Measurements from ENCODE around the gene ARHGAP4.

The ARHGAP4 gene

GRCh38 chrX:153965406-153965805 is 39.3 kb upstream of the ARHGAP4 start:
- no peak for FAIRE-seq

DNA sequence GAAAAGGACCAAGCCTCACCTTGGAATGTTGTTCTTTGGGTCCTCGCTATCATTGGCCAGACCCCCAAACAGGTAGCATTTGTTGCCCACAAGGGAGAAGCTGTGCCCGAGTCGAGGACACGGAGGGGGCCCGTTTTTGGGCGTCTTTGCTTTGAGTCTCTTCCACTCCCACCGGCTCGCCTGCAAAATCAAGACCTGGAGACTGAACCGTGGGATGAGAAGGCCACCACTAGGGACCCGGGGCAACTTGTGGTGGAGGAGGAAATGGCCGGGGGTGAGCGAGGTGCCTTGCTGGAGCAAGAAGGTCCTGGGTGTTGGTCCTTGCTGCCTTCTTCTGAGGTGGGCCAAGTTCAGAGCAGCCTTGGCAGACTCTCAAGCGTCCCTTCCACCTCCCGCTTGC is 38.0 kb upstream of the ARHGAP4 start:
- DNase-seq (ENCODE audit: extremely low spot score, insufficient read length, low read depth) = no peak
- no peak for FAIRE-seq

More at GRCh38 chrX:153965406-153965805, 39.3 kb upstream of the ARHGAP4 start:
- no peak for DNase-seq (ENCODE audit: extremely low spot score, insufficient read length, low read depth)

DNA sequence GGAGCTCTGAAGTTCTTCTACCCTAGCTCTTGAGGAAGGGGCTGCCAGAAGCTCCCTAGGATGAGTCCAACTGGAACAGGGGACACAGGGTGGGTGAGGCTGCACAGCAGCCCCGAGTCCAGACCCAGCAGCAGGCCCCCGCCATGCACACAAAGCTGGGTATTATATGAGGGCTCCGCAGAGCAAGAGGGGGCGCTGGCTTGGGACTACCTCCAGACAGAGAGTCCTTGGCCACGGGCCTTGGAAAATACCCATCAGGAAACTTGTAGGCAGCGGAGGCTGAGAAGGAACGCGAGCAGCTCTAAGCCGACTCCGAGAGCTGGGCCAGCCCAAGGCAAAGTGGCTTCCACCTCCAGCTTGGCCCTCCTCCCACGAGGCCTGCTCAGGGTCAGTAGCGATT is 37.5 kb upstream of the ARHGAP4 start:
- no peak for DNase-seq (ENCODE audit: extremely low spot score, insufficient read length, low read depth)
- no peak for FAIRE-seq

DNA sequence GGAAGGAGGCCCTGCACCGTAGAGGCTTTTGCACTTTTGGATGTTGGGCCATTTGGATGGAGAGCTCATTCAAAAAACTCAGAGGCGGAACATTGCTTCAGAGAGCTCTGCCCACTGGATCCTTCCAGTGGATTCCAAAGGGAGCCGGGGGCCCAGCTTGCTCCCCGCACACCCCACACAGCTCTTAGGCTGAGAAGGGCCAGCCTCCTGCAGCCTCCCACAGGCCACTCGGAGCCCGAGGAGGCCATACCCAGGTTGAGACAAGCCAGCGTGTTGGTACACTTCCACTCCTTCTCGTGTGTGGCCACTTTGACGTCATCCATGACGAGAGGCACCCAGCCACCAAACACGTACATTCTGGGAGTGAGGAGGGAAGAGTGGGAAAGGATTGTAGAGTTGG is 35.2 kb upstream of the ARHGAP4 start:
- FAIRE-seq (no peak), DNase-seq (ENCODE audit: extremely low spot score, insufficient read length, low read depth) (no peak)

GRCh38 chrX:153960786-153961185 is 34.7 kb upstream of the ARHGAP4 start:
- DNase-seq (ENCODE audit: extremely low spot score, insufficient read length, low read depth) (no peak), FAIRE-seq (no peak)

DNA sequence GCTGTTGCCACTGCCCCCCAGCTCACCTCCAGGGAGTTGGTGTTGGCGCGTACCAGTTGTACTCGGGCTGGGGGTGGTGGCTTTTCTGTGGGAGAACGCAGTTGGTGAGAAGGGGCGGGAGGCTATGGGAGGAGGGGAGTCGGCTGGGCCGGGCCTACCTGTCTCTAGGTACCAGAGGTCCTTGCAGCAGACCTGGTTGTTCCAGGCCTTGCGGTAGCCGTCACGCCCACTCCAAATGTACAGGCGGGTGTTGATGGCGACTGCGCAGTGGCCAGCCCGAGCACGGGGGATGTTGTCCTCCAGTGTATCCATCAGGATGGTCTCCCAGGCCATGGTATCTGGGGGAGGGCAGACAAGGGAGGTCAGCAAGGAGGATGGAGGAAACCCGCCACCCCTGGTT is 34.0 kb upstream of the ARHGAP4 start:
- FAIRE-seq (no peak), DNase-seq (ENCODE audit: extremely low spot score, insufficient read length, low read depth) (no peak)

DNA sequence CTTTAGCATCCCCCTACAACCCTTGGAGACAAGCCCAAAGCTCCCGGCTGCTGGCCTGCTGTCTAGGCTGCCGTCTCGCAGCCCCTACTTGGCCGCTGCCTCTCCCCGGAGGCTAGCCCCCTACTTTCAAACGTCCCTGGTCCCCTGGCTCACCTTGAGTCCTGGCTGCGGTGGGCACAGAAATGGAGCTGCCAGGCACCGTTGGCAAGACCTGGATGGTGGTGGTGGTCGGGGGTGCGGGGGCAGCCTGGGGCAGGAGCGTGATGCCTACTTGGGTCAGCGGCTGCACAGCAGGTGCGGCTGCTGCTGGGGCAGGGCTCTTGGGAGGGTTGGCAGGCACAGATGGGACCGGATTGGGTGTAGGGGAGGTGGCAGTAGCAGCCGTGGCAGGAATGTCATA is 33.6 kb upstream of the ARHGAP4 start:
- DNase-seq (ENCODE audit: extremely low spot score, insufficient read length, low read depth) (no peak), FAIRE-seq (no peak)

- no peak for DNase-seq (ENCODE audit: extremely low spot score, insufficient read length, low read depth)
- no peak for FAIRE-seq
Observed at GRCh38 chrX:153958605-153959004, 32.5 kb upstream of the ARHGAP4 start.

DNA sequence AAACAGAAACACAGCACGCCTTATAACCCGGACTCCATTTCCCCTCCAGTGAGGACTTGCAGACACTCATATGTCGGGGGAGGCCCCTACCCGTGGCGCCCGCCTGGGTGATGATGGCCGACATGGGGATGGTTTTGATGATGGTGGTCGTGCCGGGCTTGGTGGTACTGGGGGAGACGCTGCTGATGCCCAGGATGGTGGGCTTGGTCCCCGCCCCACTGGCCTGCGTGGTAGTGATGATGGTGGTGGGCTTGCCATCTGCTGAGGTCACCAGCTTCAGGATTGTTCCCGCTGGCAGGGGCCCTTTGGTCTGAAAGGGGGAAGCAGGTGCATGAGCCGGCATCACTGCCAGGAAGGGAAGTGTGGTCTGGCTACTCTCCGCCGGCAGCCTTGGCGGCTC is 31.2 kb upstream of the ARHGAP4 start:
- FAIRE-seq (no peak), DNase-seq (ENCODE audit: extremely low spot score, insufficient read length, low read depth) (no peak)

- no peak for DNase-seq (ENCODE audit: extremely low spot score, insufficient read length, low read depth)
- FAIRE-seq = no peak
Observed at GRCh38 chrX:153956044-153956907, 30.2 kb upstream of the ARHGAP4 start.

DNA sequence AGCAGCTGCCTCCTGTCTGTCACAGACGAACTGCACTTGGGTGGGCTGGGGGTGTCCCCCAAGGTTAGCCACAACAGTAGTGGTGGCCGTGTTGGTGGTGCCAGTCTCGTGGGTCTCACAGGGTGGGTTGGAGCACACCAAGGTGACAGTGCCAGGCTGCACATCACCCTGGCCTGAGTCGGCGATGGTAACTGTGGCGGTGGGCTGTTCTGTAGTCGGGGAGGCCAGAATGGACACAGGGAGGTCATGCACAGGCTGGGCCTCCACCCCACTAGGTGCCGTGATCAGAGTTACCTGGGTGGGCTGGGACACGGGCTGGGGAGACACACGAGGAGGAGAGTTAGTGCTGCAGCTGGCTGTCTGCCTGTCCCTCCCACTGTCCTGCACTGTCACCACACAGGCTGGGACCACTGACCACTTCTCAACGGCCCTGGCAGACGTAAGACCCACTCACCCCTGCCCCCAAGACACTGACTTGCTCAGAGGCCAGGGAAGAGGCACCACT is 29.2 kb upstream of the ARHGAP4 start:
- FAIRE-seq = no peak
- DNase-seq (ENCODE audit: extremely low spot score, insufficient read length, low read depth) = no peak

DNA sequence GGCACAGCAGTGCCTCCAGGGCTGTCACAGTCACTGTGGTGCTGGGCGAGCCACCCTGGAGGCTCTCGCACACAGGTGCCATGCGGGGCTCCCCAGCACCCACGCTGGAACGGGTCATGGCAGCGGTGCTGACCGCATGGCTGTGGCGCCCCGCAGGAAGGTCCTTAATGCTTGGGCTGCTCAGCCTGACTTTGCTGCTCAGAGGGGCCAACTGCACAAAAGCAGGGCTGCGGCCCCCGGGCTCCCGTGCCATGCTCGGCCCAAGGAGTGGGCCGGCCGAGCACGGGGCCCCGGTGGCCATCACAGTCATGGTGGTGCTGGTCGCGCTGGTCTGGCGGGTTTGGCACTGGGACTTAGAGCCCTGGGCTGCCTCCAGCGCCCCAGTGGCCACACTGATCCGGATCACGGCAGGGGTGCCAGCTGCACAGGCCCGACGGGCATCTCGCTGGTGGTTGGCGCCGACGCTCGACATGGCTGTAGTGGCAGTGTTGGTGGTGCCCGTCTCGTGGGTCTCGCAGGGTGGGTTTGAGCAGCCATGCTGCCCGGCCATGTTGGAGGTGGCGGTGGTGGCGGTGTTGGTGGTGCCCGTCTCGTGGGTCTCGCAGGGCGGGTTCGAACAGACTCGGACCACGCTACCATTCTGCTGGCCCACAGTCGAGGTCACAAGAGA is 28.6 kb upstream of the ARHGAP4 start:
- no peak for FAIRE-seq
- DNase-seq (ENCODE audit: extremely low spot score, insufficient read length, low read depth) = no peak

GRCh38 chrX:153953892-153954557 is 28.0 kb upstream of the ARHGAP4 start:
- DNase-seq (ENCODE audit: extremely low spot score, insufficient read length, low read depth) (no peak), FAIRE-seq (no peak)

GRCh38 chrX:153953342-153953830 is 27.3 kb upstream of the ARHGAP4 start:
- FAIRE-seq (peak; percentile 96), DNase-seq (ENCODE audit: extremely low spot score, insufficient read length, low read depth) (peak; percentile 56)

DNA sequence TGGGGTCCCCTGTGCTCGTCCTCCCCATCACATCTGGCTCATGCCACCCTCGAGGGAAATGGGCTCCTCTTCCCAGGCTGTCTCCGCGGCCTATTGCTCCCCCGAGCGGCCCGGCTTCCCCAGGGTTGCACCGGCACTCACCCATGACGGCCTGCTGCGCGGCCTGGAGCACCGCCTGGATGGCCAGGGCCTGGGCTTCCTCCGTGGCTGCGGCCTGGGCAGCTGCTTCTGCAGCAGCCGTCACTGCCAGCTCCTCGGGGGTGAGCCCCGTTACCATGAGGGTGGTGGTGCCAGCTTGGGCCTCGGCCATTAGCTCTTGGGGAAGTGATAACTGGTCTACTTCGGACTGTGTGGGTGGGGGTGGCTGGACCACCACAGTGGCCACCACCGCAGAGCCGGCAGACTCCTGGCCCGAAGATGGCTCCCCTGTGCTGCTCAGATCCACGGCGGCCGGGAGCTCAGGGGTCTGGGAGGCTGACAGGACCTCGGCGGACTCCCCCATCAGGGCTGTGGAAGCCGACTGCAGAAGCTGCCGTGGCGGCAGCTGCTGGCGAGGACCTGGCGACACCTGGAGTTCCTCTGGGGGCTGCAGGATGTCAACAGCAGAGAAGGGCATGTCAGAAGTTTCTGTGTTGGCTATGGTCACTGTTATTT is 26.4 kb upstream of the ARHGAP4 start:
- no peak for FAIRE-seq
- DNase-seq (ENCODE audit: extremely low spot score, insufficient read length, low read depth) = no peak

DNA sequence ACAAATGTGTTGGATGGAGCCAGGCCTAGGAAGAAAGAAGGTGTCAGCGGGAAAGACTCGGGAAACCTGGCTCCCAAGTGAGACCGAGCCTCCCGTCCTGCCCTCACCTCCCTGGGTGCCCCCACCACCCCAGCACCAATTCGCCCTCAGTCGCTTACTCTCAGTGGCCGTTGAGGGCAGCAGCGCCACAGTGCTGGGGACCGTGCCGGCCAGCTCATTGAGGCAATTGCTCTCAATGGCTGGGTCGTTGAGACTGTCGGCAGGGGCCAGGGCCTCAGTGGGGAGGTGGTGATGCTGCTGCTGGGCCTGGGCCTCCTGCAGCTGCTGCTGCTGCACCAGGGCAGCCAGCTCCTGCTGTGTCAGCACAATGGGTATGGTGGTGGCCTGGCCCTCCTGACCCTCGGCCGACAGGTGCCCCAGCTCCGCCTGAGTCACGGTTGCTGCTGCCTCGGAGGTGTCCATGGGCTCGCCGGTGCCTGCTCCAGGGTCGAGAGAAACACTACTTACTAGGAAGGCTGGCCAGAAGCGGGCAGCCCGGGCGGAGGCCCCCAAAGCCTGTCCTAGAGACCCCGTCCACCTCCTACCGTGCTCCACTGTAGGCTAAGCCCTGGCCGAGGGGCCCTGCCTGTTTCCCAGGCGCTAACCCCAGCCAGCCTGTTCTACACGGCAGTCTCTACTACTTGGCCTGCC is 25.8 kb upstream of the ARHGAP4 start:
- FAIRE-seq = no peak
- DNase-seq (ENCODE audit: extremely low spot score, insufficient read length, low read depth) = no peak

DNA sequence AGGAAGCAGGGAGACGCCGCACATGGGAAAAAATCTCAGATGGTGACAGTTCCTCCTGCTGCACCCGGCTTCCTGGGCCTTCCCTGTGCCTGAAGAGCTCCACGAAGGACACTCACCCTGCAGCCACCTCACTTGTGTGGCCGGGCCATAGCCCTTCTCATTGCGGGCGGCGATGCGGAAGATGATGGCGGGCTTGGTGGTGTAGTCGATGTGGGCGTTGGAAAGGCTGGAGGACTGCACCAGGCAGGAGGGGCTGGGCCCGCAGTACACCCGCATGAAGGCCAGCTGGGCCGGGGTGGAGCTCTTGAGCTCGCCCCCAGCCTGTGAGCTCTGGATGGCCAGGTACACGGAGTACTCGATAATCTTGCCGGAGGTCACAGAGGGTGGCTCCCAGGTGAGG is 24.1 kb upstream of the ARHGAP4 start:
- FAIRE-seq (no peak), DNase-seq (ENCODE audit: extremely low spot score, insufficient read length, low read depth) (no peak)

DNA sequence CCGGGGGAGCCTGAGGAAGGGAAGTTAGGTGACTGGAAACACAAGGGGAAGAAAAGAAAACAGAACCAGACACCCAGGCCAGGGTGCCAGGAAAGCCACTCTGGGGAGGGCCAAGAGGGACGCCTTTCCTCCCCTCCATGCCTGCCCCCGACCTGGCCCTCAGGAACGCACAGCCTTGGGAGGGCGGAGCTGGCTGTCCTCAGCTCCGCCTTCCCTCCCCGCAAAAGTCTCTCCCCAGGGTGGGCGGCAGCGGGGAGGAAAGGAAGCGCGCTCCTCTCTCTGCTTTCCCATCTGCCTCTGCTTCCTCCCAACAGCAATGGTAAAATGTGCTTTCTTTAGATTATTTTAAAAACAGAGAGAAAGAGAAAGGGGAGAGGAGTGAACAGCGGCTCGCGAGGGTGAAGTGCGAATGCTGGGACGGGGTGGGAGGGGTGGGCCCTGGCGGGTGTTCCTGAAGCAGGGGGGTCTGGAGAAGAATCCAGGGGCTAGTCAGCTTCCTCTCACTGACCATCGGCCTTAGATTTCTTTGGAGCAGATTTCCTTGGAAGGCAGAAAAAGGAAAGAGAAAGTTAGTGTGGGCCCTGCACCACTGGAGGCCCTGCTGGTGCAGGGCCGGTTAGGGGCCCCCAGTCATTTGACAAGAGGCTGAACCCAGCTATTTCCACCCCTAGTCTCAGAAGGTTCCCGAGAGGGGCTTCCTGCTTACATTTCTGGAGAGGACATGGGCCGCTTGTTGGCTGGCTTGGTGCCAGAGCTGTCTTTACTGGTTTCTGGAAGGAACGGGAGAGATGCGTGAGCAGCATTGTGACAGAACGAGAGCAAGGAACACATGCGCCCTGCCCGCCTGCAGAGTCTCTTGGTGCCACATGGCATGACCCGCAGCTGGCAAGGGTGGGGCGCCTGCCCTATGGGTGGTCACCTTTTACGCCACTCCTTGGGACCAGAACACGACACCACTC is 23.1 kb upstream of the ARHGAP4 start:
- FAIRE-seq = no peak
- no peak for DNase-seq (ENCODE audit: extremely low spot score, insufficient read length, low read depth)
